Peyer's patch (tissue), 4 donors: ENCODE data around the gene PC.

Experiments used
- CTCF ChIP-seq, 6 experiments: fragments of 450-650 bp in 4 of 6; fragments of 200-600 bp in 2 of 6; sonication (generic) in 1 of 6; IDR thresholded peaks; one replicate each; pipeline ENCODE4 v1.5.1; 2017 to 2019; ENCODE audit warnings: antibody characterized with exemption in 6 of 6, mild to moderate bottlenecking in 3 of 6, moderate library complexity in 1 of 6
- POLR2A ChIP-seq, 2 donors: fragments of 450-650 bp; IDR thresholded peaks; one replicate each; pipeline ENCODE4 v1.5.1; 2017; ENCODE audit warnings: antibody characterized with exemption in 2 of 2, mild to moderate bottlenecking in 2 of 2, moderate library complexity in 2 of 2

GRCh38 chr11:66975405-66976027, 17.3 kb upstream of the PC start:
- no peak for TF ChIP-seq CTCF (IDR thresholded peaks at IDR 0.05)
- no peak for TF ChIP-seq POLR2A (IDR thresholded peaks at IDR 0.05)
